T-cell (primary cell): ENCODE results near the gene TMBIM6. TPM values are rescaled to one million over a fixed set of nuclear protein-coding genes. Genes with fewer than 3 reads are reported as not detected.

Experiments used
- ATAC-seq, 4 experiments: fragments of 200-7000 bp in 3 of 4; fragments of 150-1000 bp in 1 of 4; cut with Tn5 transposase; replicated peaks in 1 of 4; 1 replicate in 3 of 4; 2 replicates in 1 of 4; pipeline ENCODE4 v1.10.0; 2021; ENCODE audit warnings: moderate library complexity in 3 of 4, mild to moderate bottlenecking in 2 of 4, moderate number of reproducible peaks in 1 of 4
- CTCF ChIA-PET, 2 donors: fragments of 300-600 bp; sonication (Branson Sonifier 250); formaldehyde crosslinking; loops; one replicate each; lab custom pipeline; 2022; ENCODE audit warnings: antibody characterized with exemption in 2 of 2; lab: Charles Lee
- POLR2A ChIA-PET, 2 donors: fragments of 300-600 bp; sonication (Branson Sonifier 250); formaldehyde crosslinking; loops; one replicate each; lab custom pipeline; 2022; ENCODE audit warnings: antibody characterized with exemption in 2 of 2; lab: Charles Lee
- DNase-seq, 35 experiments: peaks; one replicate each; pipeline versions ENCODE4 v3.0.0 to v3.0.0-alpha.2; 2013 to 2023
- H3K27ac ChIP-seq: one replicate; pipeline ENCODE4 v1.5.1; 2013; ENCODE audit warnings: low read length
- H3K27me3 ChIP-seq, 2 experiments: replicated peaks in 1 of 2; 1 replicate in 1 of 2; 2 replicates in 1 of 2; pipeline versions ENCODE4 v1.6.1 to v1.7.0; 2013; ENCODE audit warnings: low read length in 1 of 2, mixed read lengths in 1 of 2; ENCODE audit not compliant: control insufficient read depth in 2 of 2, insufficient read depth in 2 of 2; ENCODE audit errors: extremely low read depth in 1 of 2
- H3K36me3 ChIP-seq, 2 donors: 1 replicate in 1 of 2; 2 replicates in 1 of 2; pipeline versions ENCODE4 v1.6.1 to v1.7.0; 2013; ENCODE audit warnings: low read length in 1 of 2; ENCODE audit not compliant: control insufficient read depth in 2 of 2, insufficient read depth in 1 of 2; ENCODE audit errors: extremely low read depth in 1 of 2
- H3K4me1 ChIP-seq, 2 experiments: 1 replicate in 1 of 2; 2 replicates in 1 of 2; pipeline versions ENCODE4 v1.6.1 to v1.7.0; 2013; ENCODE audit warnings: low read length in 2 of 2, mixed read lengths in 1 of 2; ENCODE audit not compliant: insufficient read depth in 2 of 2, control insufficient read depth in 1 of 2; ENCODE audit errors: extremely low read depth in 1 of 2
- H3K4me3 ChIP-seq, 2 donors: 1 replicate in 1 of 2; 2 replicates in 1 of 2; pipeline versions ENCODE4 v1.5.1 to v1.7.0; 2013; ENCODE audit warnings: mild to moderate bottlenecking in 2 of 2, low read length in 1 of 2, moderate library complexity in 1 of 2; ENCODE audit not compliant: control insufficient read depth in 1 of 2; ENCODE audit errors: extremely low read depth in 1 of 2
- H3K9me3 ChIP-seq: 2 replicates; pipeline ENCODE4 v1.7.0; 2013
- H3K27ac Mint-ChIP-seq, 2 donors: one replicate each; pipeline ENCODE4 v1.8.0; 2020 to 2021; ENCODE audit warnings: mild to moderate bottlenecking in 2 of 2, mixed read lengths in 2 of 2
- H3K27me3 Mint-ChIP-seq, 2 donors: one replicate each; pipeline ENCODE4 v1.8.0; 2021 to 2022; ENCODE audit warnings: mixed read lengths in 2 of 2
- H3K36me3 Mint-ChIP-seq: one replicate; pipeline ENCODE4 v1.8.0; 2021; ENCODE audit warnings: mixed read lengths
- H3K4me1 Mint-ChIP-seq, 3 donors: one replicate each; pipeline ENCODE4 v1.8.0; 2020 to 2022; ENCODE audit warnings: mixed read lengths in 3 of 3, mild to moderate bottlenecking in 1 of 3
- H3K4me3 Mint-ChIP-seq, 3 donors: one replicate each; pipeline ENCODE4 v1.8.0; 2020 to 2022; ENCODE audit warnings: mild to moderate bottlenecking in 3 of 3, mixed read lengths in 3 of 3, moderate library complexity in 3 of 3
- H3K9me3 Mint-ChIP-seq, 3 donors: one replicate each; pipeline ENCODE4 v1.8.0; 2020 to 2022; ENCODE audit warnings: mixed read lengths in 3 of 3
- WGBS: methylation state at CpG from one replicate; pipeline ENCODE4 v1.1.5; 2013; ENCODE audit warnings: missing lambda C conversion rate; ENCODE audit not compliant: insufficient coverage; 5-methylcytosine and 5-hydroxymethylcytosine counted together
- total RNA-seq, 35 experiments: library from RNA in 6 of 35; stranded (reverse) in 6 of 35; fragments of 120-200 nt in 1 of 35; gene quantifications; one replicate each; pipeline versions ENCODE4 v1.2.1 to v1.2.4 and lab custom pipeline; 2013 to 2026

TMBIM6 gene
- total RNA-seq, 5 donors from 2014 or later (not counting 1 experiment from before 2014, with no cell fraction given): 333 to 426 (median 401) TPM

- no peaks in the 10 kb centered on the region for H3K4me1 Mint-ChIP-seq
- peaks cover 17% of the 10 kb centered on the region in 2 donors for H3K36me3 ChIP-seq
- WGBS: 88% methylated on average over 5 of the region's 9 CpGs
- H3K4me3 Mint-ChIP-seq: no peak overlapping the region
- H3K27me3 ChIP-seq: no peaks in the 10 kb centered on the region
- H3K27me3 Mint-ChIP-seq: no peaks in the 10 kb centered on the region
- no peak overlapping the region for H3K4me3 ChIP-seq
- CTCF ChIA-PET: no interaction called here
- POLR2A ChIA-PET: no interaction called here
- H3K27ac ChIP-seq: no peak overlapping the region
- peaks cover 7% of the 10 kb centered on the region for H3K36me3 Mint-ChIP-seq
- no peak overlapping the region for H3K27ac Mint-ChIP-seq
- ATAC-seq: no peak
- H3K4me1 ChIP-seq: no peaks in the 10 kb centered on the region
- DNase-seq: no peak
- H3K9me3 ChIP-seq: no peaks in the 10 kb centered on the region
- no peaks in the 10 kb centered on the region for H3K9me3 Mint-ChIP-seq
These were observed 52.3 kb downstream of the TMBIM6 start for GRCh38 chr12:49793620-49794019.

- Histone ChIP-seq H3K4me3 (no peak overlapping the region), H3K27ac (no peak overlapping the region), H3K9me3 (no peaks in the 10 kb centered on the region), H3K4me1 (no peaks in the 10 kb centered on the region), H3K36me3 (peaks cover 17% of the 10 kb centered on the region in 2 donors), H3K27me3 (no peaks in the 10 kb centered on the region)
- ChIA-PET CTCF (no interaction called here), POLR2A (no interaction called here)
- no peaks in the 10 kb centered on the region for H3K27me3 Mint-ChIP-seq
- WGBS: 87% methylated on average over 5 of the region's 5 CpGs
- DNase-seq (no peak), ATAC-seq (no peak)
- no peak overlapping the region for H3K4me3 Mint-ChIP-seq
- no peaks in the 10 kb centered on the region for H3K4me1 Mint-ChIP-seq
- peaks cover 9% of the 10 kb centered on the region for H3K36me3 Mint-ChIP-seq
- H3K9me3 Mint-ChIP-seq: no peaks in the 10 kb centered on the region
- H3K27ac Mint-ChIP-seq: no peak overlapping the region
These were observed 52.7 kb downstream of the TMBIM6 start for GRCh38 chr12:49794021-49794420.

GRCh38 chr12:49794811-49795653, 53.7 kb downstream of the TMBIM6 start:
- H3K27ac ChIP-seq: no peak overlapping the region
- no peak overlapping the region for H3K4me3 Mint-ChIP-seq
- POLR2A ChIA-PET: interaction anchor here in 1 of 2 donors (0.6 kb wide), 1 partner anchor 100 kb away, joined by 3 read pairs; no protein-coding TSS in a partner anchor
- H3K4me1 Mint-ChIP-seq: no peaks in the 10 kb centered on the region
- peaks cover 15% of the 10 kb centered on the region for H3K36me3 Mint-ChIP-seq
- no peaks in the 10 kb centered on the region for H3K9me3 Mint-ChIP-seq
- ATAC-seq (no peak), DNase-seq (no peak)
- CTCF ChIA-PET: no interaction called here
- no peaks in the 10 kb centered on the region for H3K4me1 ChIP-seq
- no peak overlapping the region for H3K4me3 ChIP-seq
- peaks cover 17% of the 10 kb centered on the region in 2 donors for H3K36me3 ChIP-seq
- H3K27me3 ChIP-seq: no peaks in the 10 kb centered on the region
- H3K9me3 ChIP-seq: no peaks in the 10 kb centered on the region
- H3K27me3 Mint-ChIP-seq: no peaks in the 10 kb centered on the region
- no peak overlapping the region for H3K27ac Mint-ChIP-seq
- WGBS: 91% methylated on average over 28 of the region's 32 CpGs

DNA sequence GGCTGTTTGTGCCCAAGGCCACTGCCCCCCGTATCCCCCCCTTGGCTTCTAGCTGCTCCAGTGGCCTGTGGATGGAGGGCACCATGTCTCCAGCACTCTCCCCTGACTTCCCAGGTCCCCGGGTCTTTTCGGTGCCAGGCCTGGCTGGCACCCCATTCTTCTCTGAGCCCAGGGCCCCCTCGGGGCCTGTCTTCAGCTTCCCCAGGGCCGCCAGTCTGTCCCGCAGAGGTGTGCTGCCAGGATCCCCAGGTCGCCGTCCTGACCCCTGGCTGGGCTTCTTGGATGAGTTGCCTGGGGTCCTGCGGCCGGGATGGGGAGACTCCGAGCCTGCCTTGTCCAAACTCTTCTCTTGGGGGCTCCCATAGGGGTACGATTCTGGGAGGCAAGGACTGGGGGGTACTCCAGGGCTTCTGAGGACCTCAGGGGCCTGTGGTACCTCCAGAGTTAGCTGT, 54.3 kb downstream of the TMBIM6 start:
- Histone ChIP-seq H3K9me3 (no peaks in the 10 kb centered on the region), H3K27me3 (no peaks in the 10 kb centered on the region), H3K4me1 (no peaks in the 10 kb centered on the region), H3K4me3 (no peak overlapping the region), H3K27ac (no peak overlapping the region), H3K36me3 (peaks cover 17 to 20% of the 10 kb centered on the region in 2 donors)
- DNase-seq (no peak), ATAC-seq (no peak)
- H3K9me3 Mint-ChIP-seq: no peaks in the 10 kb centered on the region
- H3K4me3 Mint-ChIP-seq: no peak overlapping the region
- CTCF ChIA-PET: no interaction called here
- 89% methylated on average over 11 of the region's 12 CpGs for WGBS
- no peaks in the 10 kb centered on the region for H3K27me3 Mint-ChIP-seq
- POLR2A ChIA-PET: no interaction called here
- H3K4me1 Mint-ChIP-seq: no peaks in the 10 kb centered on the region
- H3K27ac Mint-ChIP-seq: no peak overlapping the region
- H3K36me3 Mint-ChIP-seq: peaks cover 17% of the 10 kb centered on the region

GRCh38 chr12:49796155-49796554, 54.8 kb downstream of the TMBIM6 start:
- Histone ChIP-seq H3K36me3 (peaks cover 19 to 24% of the 10 kb centered on the region in 2 donors), H3K9me3 (no peaks in the 10 kb centered on the region), H3K27me3 (no peaks in the 10 kb centered on the region), H3K4me1 (no peaks in the 10 kb centered on the region), H3K27ac (no peak overlapping the region), H3K4me3 (no peak overlapping the region)
- Mint-ChIP-seq H3K4me3 (no peak overlapping the region), H3K36me3 (peaks cover 17% of the 10 kb centered on the region), H3K9me3 (no peaks in the 10 kb centered on the region), H3K4me1 (no peaks in the 10 kb centered on the region), H3K27me3 (no peaks in the 10 kb centered on the region), H3K27ac (no peak overlapping the region)
- no peak for DNase-seq
- ChIA-PET CTCF (no interaction called here), POLR2A (no interaction called here)
- 87% methylated on average over 10 of the region's 12 CpGs for WGBS
- ATAC-seq: no peak

DNA sequence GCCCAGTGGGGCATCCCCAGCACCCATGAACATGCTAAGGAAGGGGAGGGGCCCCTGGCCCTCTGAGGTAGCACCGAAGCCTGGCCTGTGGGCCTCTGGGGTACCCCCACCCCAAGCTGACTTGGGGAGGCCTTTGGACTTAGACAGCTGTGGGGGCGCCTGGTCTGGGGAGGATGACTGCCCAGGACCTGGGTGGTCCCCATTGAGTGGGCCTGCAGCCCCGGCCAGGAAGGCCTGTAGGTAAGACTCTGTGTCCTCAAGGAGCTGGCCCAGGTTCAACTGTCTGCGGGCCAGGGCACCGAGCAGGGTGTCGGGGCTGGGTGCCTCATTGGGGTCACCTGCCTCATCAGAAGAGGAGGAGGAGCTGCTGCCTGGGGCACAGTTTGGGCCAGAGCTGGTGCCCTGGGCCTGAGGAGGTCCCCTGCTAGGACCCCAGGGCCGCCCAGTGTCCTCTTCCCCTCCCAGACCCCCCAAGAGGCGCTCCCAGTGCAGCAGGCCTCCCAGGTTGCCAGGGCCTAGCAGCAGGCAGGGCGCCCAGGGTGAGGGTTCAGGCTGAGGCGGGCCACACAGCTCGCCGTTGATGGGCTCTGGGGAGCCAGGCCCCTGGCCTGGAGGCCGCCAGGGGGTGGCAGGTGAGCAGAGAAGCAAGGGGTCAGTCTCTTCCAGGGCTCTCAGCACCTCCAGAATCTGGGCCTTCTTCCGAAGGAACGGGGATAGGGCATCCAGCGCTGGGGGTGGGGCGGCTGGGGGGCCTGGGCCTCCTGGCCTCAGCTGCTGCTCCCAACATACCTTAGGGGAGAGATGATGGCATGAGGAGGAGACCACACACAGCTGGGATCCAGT, 55.5 kb downstream of the TMBIM6 start:
- H3K9me3 Mint-ChIP-seq: no peaks in the 10 kb centered on the region
- H3K4me3 Mint-ChIP-seq: no peak overlapping the region
- ATAC-seq: no peak
- H3K27ac ChIP-seq: no peak overlapping the region
- no peaks in the 10 kb centered on the region for H3K27me3 Mint-ChIP-seq
- no peak for DNase-seq
- no peaks in the 10 kb centered on the region for H3K27me3 ChIP-seq
- ChIA-PET CTCF (no interaction called here), POLR2A (interaction anchor here in 1 of 2 donors (0.5 kb wide), 1 partner anchor 214 kb away, joined by 3 read pairs; no protein-coding TSS in a partner anchor)
- no peaks in the 10 kb centered on the region for H3K9me3 ChIP-seq
- H3K27ac Mint-ChIP-seq: no peak overlapping the region
- 86% methylated on average over 5 of the region's 17 CpGs for WGBS
- peaks cover 21% of the 10 kb centered on the region for H3K36me3 Mint-ChIP-seq
- H3K4me1 Mint-ChIP-seq: no peaks in the 10 kb centered on the region
- peaks cover 24 to 31% of the 10 kb centered on the region in 2 donors for H3K36me3 ChIP-seq
- H3K4me1 ChIP-seq: no peaks in the 10 kb centered on the region
- H3K4me3 ChIP-seq: no peak overlapping the region
